ENCODE data around the gene GCN1.

DNA sequence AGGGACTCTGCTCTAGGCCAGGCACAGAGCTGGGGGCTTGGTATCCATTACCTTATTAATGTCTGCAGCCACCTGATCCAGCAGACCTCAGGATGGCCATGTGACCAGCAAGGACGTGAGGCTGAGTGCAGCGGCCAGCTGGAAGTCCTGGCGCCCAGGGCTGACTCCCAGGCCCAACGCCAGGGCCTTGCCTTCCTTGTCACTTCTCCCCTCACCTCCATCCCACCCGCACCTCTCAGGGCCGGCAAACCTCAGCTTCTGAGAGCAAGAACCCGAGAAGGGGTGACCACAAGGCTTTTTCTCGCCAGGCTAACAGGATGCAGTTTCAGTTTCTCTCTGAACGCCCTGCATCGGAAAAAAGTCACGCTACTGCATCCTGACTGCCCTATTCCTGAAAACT, 93.3 kb downstream of the GCN1 start:
- TF ChIP-seq CTCF (conservative IDR thresholded peaks at IDR 0.05) (no peak), ZFX (IDR thresholded peaks at IDR 0.05) (no peak)

All from C4-2B (cell line).